Measurements from ENCODE around the gene TNFAIP8. TPM values are rescaled to one million over a fixed set of nuclear protein-coding genes. Genes with fewer than 3 reads are reported as not detected.

The TNFAIP8 gene
- total and polyA plus RNA-seq, 9 of the 15 experiments (the other 6 are each of a cell fraction or from before 2014, with no cell fraction given): 29.9 to 52.2 (median 44.8) TPM

Small RNA genes lying within 50 kb of the gene (small RNA-seq; reads per million reads assigned to genes)
- gene RN7SL174P: not detected
- gene RNA5SP190: 0.29 reads per million

Other genes with a start within 250 kb of the TNFAIP8 start
- 82.1 and 120 TPM in 2 replicates for gene HSD17B4, start 96.5 kb downstream of the TNFAIP8 start, total RNA-seq (2014; rRNA removed)
- 108 and 110 TPM in 2 replicates for gene HSD17B4, start 96.5 kb downstream of the TNFAIP8 start, total RNA-seq (2014; rRNA removed; fragmentation: Illumina TruSeq; extraction: Trizol)
- gene HSD17B4, start 96.5 kb downstream of the TNFAIP8 start, total RNA-seq (2015; rRNA removed; fragmentation: Illumina TruSeq; extraction: Trizol): 91.4 and 94.6 TPM in 2 replicates
- 109 and 114 TPM in 2 replicates for gene HSD17B4, start 96.5 kb downstream of the TNFAIP8 start, total RNA-seq (2021)
- gene HSD17B4, start 96.5 kb downstream of the TNFAIP8 start, polyA plus RNA-seq (2011; rRNA removed): 157 and 187 TPM in 2 replicates
- 95.4 and 119 TPM in 2 replicates for gene HSD17B4, start 96.5 kb downstream of the TNFAIP8 start, polyA plus RNA-seq (2014; fragmentation: Illumina TruSeq; extraction: Trizol)
- gene HSD17B4, start 96.5 kb downstream of the TNFAIP8 start, polyA plus RNA-seq (2014; fragmentation: Nextera tagmentation; extraction: Ambion mirVana): 10 to 100 TPM; 50.6 to 60.9 TPM
- gene HSD17B4, start 96.5 kb downstream of the TNFAIP8 start, polyA plus RNA-seq (2014; rRNA removed): 72.5 and 76.2 TPM in 2 replicates